Psoas muscle (tissue), 8 donors: ENCODE data around the gene DTNA. TPM values are rescaled to one million over a fixed set of nuclear protein-coding genes. Genes with fewer than 3 reads are reported as not detected.

Source experiments
- ATAC-seq, 4 donors: fragments of 200-7000 bp; cut with Tn5 transposase; one replicate each; pipeline ENCODE4 v1.9.1; 2020; ENCODE audit warnings: moderate library complexity in 3 of 4, mild to moderate bottlenecking in 2 of 4
- DNase-seq, 2 donors: peaks; one replicate each; pipeline ENCODE4 v3.0.0-alpha.2; 2020
- H3K27ac ChIP-seq: fragments of 200-600 bp; one replicate; pipeline ENCODE4 v1.8.0; 2022
- H3K27me3 ChIP-seq, 3 donors: fragments of 200-600 bp in 1 of 3; one replicate each; pipeline versions ENCODE4 v1.6.1 to v1.8.0; 2013 to 2022; ENCODE audit warnings: low read length in 2 of 3, mild to moderate bottlenecking in 2 of 3, moderate library complexity in 1 of 3; ENCODE audit not compliant: insufficient read depth in 3 of 3
- H3K36me3 ChIP-seq, 2 donors: fragments of 200-600 bp in 1 of 2; one replicate each; pipeline versions ENCODE4 v1.6.1 to v1.8.0; 2013 to 2022; ENCODE audit warnings: low read depth in 1 of 2, mild to moderate bottlenecking in 1 of 2, moderate library complexity in 1 of 2; ENCODE audit not compliant: insufficient read depth in 1 of 2
- H3K4me1 ChIP-seq: fragments of 200-600 bp; one replicate; pipeline ENCODE4 v1.8.0; 2022
- H3K4me3 ChIP-seq: fragments of 200-600 bp; one replicate; pipeline ENCODE4 v1.8.0; 2022; ENCODE audit warnings: mild to moderate bottlenecking
- H3K9me3 ChIP-seq: fragments of 200-600 bp; one replicate; pipeline ENCODE4 v1.8.0; 2022
- WGBS, 3 donors: extraction: QIAGEN DNeasy Blood & Tissue Kit; methylation state at CpG; one replicate each; pipeline versions ENCODE4 v1.1.6 to v1.1.7; 2013; 5-methylcytosine and 5-hydroxymethylcytosine counted together
- intact Hi-C, 2 donors: fragments of 100-400 bp; cut with DNase I; formaldehyde crosslinking; loops; one replicate each; pipeline versions ENCODE4 v1.11.0 to v1.14.2; 2022
- polyA plus RNA-seq, 3 donors: library from polyadenylated mRNA; stranded (reverse); fragments of 200-250 nt; gene quantifications; one replicate each; pipeline ENCODE4 v1.2.3, GENCODE V29; 2013
- total RNA-seq, 4 donors: library from RNA; stranded (reverse); fragmentation: NEBNext Ultra II Directional in 2 of 4; extraction: Animal tissue kit (Norgen Biotek cat#: 25700) in 2 of 4; gene quantifications; one replicate each; pipeline versions ENCODE4 v1.2.1 to v1.2.4, GENCODE V29; 2021 to 2023
- TF ChIP-seq, protein P1 (sequence below): fragments of 200-600 bp; IDR thresholded peaks from one replicate; pipeline ENCODE4 v1.8.0; 2022; ENCODE audit warnings: antibody characterized with exemption
- donor health status: healthy with polysubstance abuse.
- donor health status: DM: no; HTN: no; CAD: no; lungs with moderate emphysema.
- donor health status: Bipolar disorder and iron deficiency.
- donor health status: healthy.
- donor health status: DM: yes; HTN: yes; CAD: no.
- donor health status: DM: no; HTN: no; CAD: no.
- donor health status: DM: no; HTN: no; CAD: no.
- donor health status: DM: yes; HTN: yes; CAD: no.

The DTNA gene
- total and polyA plus RNA-seq, 7 donors: 12.6 to 103 (median 82.0) TPM

DNA sequence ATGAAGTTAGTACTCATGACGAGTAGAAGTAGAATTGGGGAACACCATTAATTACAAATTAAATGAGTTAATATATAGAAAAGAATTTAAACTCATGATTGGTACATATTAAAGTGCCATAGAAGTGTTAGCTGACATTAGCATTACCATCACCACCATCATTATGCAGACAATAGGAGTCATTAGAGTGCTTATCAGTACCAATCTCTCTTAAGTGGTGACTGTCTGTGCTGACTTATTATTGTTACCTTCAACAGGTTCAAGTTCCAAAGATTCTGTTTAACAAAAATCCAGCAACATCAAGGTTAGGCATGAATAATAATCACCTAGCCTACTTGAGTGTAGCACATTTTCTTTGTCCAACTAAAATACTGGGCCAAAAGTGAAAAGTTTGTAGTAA lies 222.3 kb downstream of the DTNA start:
- H3K4me3 ChIP-seq: no peak overlapping the region
- DNase-seq (no peak), ATAC-seq (no peak)
- intact Hi-C loops: no loop called here
- no peaks in the 10 kb centered on the region for H3K27me3 ChIP-seq
- H3K27ac ChIP-seq: no peak overlapping the region
- 92 to 94% (median 93%) methylated on average over 1 of the region's 1 CpG for WGBS, 3 donors
- peaks cover 22% of the 10 kb centered on the region for H3K4me1 ChIP-seq
- no peaks in the 10 kb centered on the region for H3K9me3 ChIP-seq
- peaks cover 0 to 10% of the 10 kb centered on the region in 2 donors for H3K36me3 ChIP-seq
- TF ChIP-seq, protein P1, sequence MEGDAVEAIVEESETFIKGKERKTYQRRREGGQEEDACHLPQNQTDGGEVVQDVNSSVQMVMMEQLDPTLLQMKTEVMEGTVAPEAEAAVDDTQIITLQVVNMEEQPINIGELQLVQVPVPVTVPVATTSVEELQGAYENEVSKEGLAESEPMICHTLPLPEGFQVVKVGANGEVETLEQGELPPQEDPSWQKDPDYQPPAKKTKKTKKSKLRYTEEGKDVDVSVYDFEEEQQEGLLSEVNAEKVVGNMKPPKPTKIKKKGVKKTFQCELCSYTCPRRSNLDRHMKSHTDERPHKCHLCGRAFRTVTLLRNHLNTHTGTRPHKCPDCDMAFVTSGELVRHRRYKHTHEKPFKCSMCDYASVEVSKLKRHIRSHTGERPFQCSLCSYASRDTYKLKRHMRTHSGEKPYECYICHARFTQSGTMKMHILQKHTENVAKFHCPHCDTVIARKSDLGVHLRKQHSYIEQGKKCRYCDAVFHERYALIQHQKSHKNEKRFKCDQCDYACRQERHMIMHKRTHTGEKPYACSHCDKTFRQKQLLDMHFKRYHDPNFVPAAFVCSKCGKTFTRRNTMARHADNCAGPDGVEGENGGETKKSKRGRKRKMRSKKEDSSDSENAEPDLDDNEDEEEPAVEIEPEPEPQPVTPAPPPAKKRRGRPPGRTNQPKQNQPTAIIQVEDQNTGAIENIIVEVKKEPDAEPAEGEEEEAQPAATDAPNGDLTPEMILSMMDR: no peak

DNA sequence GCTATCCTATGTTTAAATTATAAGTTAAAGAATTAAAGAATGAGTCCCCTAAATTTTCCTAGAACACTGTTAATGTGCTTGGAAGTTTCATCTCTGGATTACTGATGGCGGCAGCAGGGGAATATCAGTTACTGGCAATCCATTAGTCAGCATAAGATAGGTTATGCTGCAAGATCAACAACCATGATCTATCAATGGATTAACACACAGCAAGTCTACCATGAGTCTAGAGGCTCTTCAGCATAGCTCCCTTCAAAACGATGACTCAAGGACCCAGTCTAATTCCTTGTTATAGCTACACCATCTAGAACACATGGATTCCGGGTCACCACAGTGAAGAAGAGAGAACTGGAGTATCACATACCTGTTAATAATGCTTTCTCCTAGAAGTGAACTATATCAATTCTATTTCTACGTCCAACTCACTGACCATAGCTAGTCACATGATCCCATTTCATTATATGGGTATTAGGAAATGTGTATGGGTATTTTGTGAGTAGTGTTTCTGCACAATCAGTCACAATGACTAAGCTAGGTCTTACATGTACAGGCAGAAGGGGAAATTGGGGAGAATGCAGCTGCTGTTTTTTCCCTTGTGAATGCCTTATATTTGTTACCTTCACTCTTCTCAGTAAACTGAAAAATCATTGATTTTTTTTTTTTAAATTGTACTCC lies 222.8 kb downstream of the DTNA start:
- no peak for ATAC-seq
- intact Hi-C loops: no loop called here
- H3K36me3 ChIP-seq: peaks cover 0 to 10% of the 10 kb centered on the region in 2 donors
- DNase-seq: no peak
- H3K4me3 ChIP-seq: no peak overlapping the region
- H3K27ac ChIP-seq: no peak overlapping the region
- H3K27me3 ChIP-seq: no peaks in the 10 kb centered on the region
- WGBS, 3 donors: 82 to 92% (median 89%) methylated on average over 4 of the region's 4 CpGs
- peaks cover 22% of the 10 kb centered on the region for H3K4me1 ChIP-seq
- no peaks in the 10 kb centered on the region for H3K9me3 ChIP-seq
- TF ChIP-seq, protein P1: no peak

DNA sequence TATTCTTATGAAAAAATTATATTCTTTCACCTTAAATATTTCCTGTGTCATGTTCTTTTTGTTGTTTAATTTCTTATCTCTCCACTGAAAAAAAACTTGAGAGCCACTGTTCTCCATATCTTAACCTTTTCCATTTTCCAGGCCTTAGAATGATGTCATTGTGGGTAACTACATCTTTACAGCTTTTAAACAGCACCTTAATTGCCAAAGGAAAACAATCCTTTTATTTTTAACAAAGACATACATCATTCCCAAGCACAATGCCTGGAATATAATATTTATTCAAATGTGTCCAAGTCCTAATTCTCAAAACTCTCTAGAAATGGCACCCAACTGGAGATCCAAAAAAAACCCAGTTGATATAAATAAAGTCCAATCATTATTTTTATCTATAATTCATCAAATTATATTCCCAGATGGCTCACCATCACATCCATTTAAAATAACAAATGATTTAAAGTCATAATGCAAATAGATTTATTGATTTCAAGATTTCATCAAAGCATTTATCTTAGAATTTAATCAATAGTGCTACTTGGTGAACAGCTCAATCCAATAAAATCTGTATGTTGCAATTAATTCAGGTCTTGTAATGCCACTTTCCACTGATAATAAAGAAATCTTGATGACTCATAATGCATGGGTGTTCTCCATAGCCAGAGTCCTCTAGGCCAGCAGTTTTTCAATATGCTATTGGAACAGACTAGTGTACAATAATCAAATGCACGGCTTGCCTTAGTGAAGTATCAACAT lies 224.0 kb downstream of the DTNA start:
- Histone ChIP-seq H3K27me3 (no peaks in the 10 kb centered on the region), H3K36me3 (peaks cover 0 to 10% of the 10 kb centered on the region in 2 donors), H3K4me3 (no peak overlapping the region), H3K4me1 (peaks cover 21% of the 10 kb centered on the region), H3K9me3 (no peaks in the 10 kb centered on the region), H3K27ac (no peak overlapping the region)
- DNase-seq (no peak), ATAC-seq (no peak)
- 79 to 85% (median 82%) methylated on average over 1 of the region's 1 CpG for WGBS, 3 donors
- intact Hi-C loops: no loop called here
- TF ChIP-seq, protein P1: no peak

DNA sequence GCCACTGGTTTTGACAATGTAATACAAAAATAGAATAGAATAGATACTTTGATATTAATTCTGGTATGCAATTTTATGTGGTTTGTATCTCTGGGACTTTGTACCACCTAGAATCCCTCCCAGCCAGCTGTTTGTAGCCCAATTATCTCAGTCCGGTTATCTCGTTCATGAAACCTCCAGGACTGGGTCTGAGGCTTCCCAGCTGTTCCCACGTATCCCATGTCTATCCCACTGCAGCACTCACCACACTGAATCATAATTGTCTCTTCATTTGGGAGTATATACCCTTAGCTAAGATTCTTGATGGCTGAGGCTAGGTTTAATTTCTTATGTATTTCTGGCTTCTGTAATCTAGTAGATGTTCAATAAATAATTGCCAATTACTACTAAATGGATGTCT lies 226.7 kb downstream of the DTNA start:
- H3K9me3 ChIP-seq: no peaks in the 10 kb centered on the region
- H3K4me1 ChIP-seq: peaks cover 19% of the 10 kb centered on the region
- peaks cover 0 to 8% of the 10 kb centered on the region in 2 donors for H3K36me3 ChIP-seq
- peak overlapping the region; percentile 60 for H3K27ac ChIP-seq
- WGBS, 3 donors: 45 to 70% (median 45%) methylated on average over 3 of the region's 3 CpGs
- H3K4me3 ChIP-seq: no peak overlapping the region
- H3K27me3 ChIP-seq: no peaks in the 10 kb centered on the region
- ATAC-seq: peak; percentile 51 to 65 (median 58)
- intact Hi-C loops: no loop called here
- TF ChIP-seq, protein P1: no peak
- no peak for DNase-seq
